ENCODE measurements around the gene GMCL1. TPM values are rescaled to one million over a fixed set of nuclear protein-coding genes. Genes with fewer than 3 reads are reported as not detected.
"Not testable (repeated sequence)": the region's sequence is repeated elsewhere in the genome, so short reads cannot be mapped to it uniquely, and the experiment has no call there.

Gene GMCL1
- total RNA-seq, 1 experiment from 2014 or later, result 12.7 TPM

DNA sequence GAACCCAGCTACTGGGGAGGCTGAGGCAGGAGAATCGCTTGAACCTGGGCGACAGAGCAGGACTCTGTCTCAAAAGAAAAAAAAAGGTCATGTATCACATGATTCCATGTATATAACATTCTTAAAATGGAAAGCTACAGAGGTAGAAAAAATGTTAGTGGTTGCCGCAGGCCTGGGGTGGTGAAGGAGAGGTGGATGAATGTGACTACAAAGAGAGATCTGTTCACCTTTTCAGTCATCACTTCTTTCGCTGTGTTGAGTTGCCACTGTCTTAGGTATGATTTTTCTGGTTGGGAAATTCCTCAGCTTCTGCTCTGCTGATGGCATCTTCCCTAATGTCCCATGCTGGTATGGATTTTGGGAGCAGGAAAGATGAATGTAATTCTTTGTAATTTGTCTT lies 59.0 kb downstream of the GMCL1 start:
- no peak for ATAC-seq
- no peak overlapping the region for H3K9ac ChIP-seq (ENCODE audit: low read length)
- no TSS peak for BruUV-seq (replicated peaks)
- H3K27ac ChIP-seq (ENCODE audit: low read length), result no peak overlapping the region
- TF ChIP-seq EZH2phosphoT487 (IDR thresholded peaks at IDR 0.05; ENCODE audit: borderline replicate concordance, low read length), result no peak
- TF ChIP-seq, protein P1, sequence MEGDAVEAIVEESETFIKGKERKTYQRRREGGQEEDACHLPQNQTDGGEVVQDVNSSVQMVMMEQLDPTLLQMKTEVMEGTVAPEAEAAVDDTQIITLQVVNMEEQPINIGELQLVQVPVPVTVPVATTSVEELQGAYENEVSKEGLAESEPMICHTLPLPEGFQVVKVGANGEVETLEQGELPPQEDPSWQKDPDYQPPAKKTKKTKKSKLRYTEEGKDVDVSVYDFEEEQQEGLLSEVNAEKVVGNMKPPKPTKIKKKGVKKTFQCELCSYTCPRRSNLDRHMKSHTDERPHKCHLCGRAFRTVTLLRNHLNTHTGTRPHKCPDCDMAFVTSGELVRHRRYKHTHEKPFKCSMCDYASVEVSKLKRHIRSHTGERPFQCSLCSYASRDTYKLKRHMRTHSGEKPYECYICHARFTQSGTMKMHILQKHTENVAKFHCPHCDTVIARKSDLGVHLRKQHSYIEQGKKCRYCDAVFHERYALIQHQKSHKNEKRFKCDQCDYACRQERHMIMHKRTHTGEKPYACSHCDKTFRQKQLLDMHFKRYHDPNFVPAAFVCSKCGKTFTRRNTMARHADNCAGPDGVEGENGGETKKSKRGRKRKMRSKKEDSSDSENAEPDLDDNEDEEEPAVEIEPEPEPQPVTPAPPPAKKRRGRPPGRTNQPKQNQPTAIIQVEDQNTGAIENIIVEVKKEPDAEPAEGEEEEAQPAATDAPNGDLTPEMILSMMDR (conservative IDR thresholded peaks at IDR 0.05; ENCODE audit: low read depth, low read length), result no peak
- TF ChIP-seq EZH2 (IDR thresholded peaks at IDR 0.05; ENCODE audit: low read length, unreplicated experiment), result no peak
- no peaks in the 10 kb centered on the region for H3K9me2 ChIP-seq (replicated peaks; ENCODE audit: low read length)
- no peaks in the 10 kb centered on the region for H3K27me3 ChIP-seq (ENCODE audit: low read length)
- H2AFZ ChIP-seq (ENCODE audit: low read length), result no peak overlapping the region
- H4K20me1 ChIP-seq (ENCODE audit: low read length), result no peaks in the 10 kb centered on the region
- ChIA-PET CTCF (interaction anchor here (0.5 kb wide), 1 partner anchor 10 kb away, joined by 3 read pairs; no protein-coding TSS in a partner anchor), POLR2A (ENCODE audit: unreplicated experiment) (no interaction called here)
- no peaks in the 10 kb centered on the region for H3K79me2 ChIP-seq (ENCODE audit: low read length)
- no peaks in the 10 kb centered on the region for H3K36me3 ChIP-seq (ENCODE audit: low read depth, low read length)
- H3K4me1 ChIP-seq (ENCODE audit: insufficient read depth, low read length), result peaks cover 3% of the 10 kb centered on the region
- no peak overlapping the region for H3K4me2 ChIP-seq (ENCODE audit: low read length)
- no peak overlapping the region for H3K4me3 ChIP-seq (ENCODE audit: low read length)
- H3K9me3 ChIP-seq (ENCODE audit: low read length), result no peaks in the 10 kb centered on the region
- H3F3A ChIP-seq (ENCODE audit: low read length, unreplicated experiment), result no peaks in the 10 kb centered on the region
- intact Hi-C loops (cut with micrococcal nuclease), result no loop called here
- no peak for DNase-seq

DNA sequence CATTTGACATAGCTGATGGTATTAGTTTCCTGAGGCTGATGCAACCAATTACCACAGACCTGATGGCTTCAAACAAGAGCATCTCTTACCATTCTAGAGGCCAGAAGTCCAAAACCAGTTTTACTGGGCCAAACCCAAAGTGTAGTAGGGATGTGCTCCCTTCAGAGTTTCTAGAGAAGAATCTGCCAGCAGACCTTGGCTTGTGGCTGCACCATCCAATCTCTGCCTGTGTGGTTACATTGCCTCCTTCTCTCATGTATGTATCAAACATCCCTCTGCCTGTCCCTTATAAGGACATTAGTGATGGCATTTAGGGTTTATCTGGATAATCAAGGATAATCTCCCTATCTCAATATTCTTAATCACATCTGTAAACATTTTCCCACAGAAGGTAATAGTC lies 59.8 kb downstream of the GMCL1 start:
- peaks cover 5% of the 10 kb centered on the region for H3K4me1 ChIP-seq (ENCODE audit: insufficient read depth, low read length)
- H3K9me3 ChIP-seq (ENCODE audit: low read length), result no peaks in the 10 kb centered on the region
- H3K9ac ChIP-seq (ENCODE audit: low read length), result no peak overlapping the region
- intact Hi-C loops (cut with micrococcal nuclease), result no loop called here
- ATAC-seq (no peak), DNase-seq (no peak)
- peaks cover 5% of the 10 kb centered on the region for H3K79me2 ChIP-seq (ENCODE audit: low read length)
- H3F3A ChIP-seq (ENCODE audit: low read length, unreplicated experiment), result no peaks in the 10 kb centered on the region
- CTCF ChIA-PET, result no interaction called here
- no peak overlapping the region for H3K27ac ChIP-seq (ENCODE audit: low read length)
- H3K27me3 ChIP-seq (ENCODE audit: low read length), result no peaks in the 10 kb centered on the region
- H3K4me2 ChIP-seq (ENCODE audit: low read length), result no peak overlapping the region
- no peaks in the 10 kb centered on the region for H3K36me3 ChIP-seq (ENCODE audit: low read depth, low read length)
- no peaks in the 10 kb centered on the region for H3K9me2 ChIP-seq (replicated peaks; ENCODE audit: low read length)
- no peak overlapping the region for H2AFZ ChIP-seq (ENCODE audit: low read length)
- no TSS peak for BruUV-seq (replicated peaks)
- POLR2A ChIA-PET (ENCODE audit: unreplicated experiment), result no interaction called here
- H3K4me3 ChIP-seq (ENCODE audit: low read length), result no peak overlapping the region
- no peaks in the 10 kb centered on the region for H4K20me1 ChIP-seq (ENCODE audit: low read length)
- TF ChIP-seq EZH2phosphoT487 (IDR thresholded peaks at IDR 0.05; ENCODE audit: borderline replicate concordance, low read length) (no peak), EZH2 (IDR thresholded peaks at IDR 0.05; ENCODE audit: low read length, unreplicated experiment) (no peak)
- TF ChIP-seq, protein P1 (conservative IDR thresholded peaks at IDR 0.05; ENCODE audit: low read depth, low read length), result no peak

DNA sequence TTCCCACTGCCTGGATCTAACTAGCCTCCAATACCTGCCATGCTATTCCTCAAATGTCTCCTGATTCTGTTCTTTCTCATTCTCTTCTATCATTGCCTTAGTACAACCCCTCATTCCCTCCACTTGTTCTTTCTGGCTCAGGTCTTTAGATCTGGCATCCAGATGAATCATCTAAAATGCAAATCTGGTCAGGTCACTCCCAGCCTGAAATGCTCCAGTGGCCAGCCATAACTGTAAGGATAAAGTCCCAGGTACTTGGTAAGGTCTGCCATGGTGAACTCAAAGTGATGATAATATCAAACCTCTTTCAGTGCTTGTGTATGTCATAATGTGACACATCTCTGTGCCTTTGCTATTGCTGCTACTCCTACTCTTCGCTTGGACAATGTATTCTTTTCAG lies 61.4 kb downstream of the GMCL1 start:
- CTCF ChIA-PET, result no interaction called here
- intact Hi-C loops (cut with micrococcal nuclease), result loop anchor here (5.0 kb wide), 2 partner anchors 49 to 149 kb away; partner anchors contain the start of gene ANXA4

DNA sequence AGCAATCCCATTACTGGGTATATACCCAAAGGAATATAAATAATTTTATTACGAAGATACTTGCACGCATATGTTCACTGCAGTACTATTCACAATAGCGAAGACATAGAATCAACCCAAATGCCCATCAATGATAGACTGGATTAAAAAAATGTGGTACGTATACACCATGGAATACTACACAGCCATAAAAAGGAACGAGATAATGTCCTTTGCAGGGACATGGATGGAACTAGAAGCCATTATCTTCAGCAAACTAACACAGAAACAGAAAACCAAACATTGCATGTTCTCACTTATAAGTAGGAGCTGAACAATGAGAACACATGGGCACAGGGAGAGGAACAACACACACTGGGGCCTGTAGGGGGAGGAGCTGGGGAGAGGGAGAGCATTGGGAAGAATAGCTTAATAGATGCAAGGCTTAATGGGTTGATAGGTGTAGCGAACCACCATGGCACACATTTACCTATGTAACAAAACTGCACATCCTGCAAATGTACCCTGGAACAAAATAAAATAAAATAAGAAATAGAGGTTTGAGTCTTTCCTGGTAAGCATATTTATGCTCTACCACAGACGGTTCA lies 63.5 kb downstream of the GMCL1 start:
- Histone ChIP-seq H3K4me3 (ENCODE audit: low read length) (peak overlapping the region; percentile 82), H3K9ac (ENCODE audit: low read length) (peak overlapping the region; percentile 89; the same call in 1 of the 2 replicates), H3K36me3 (ENCODE audit: low read depth, low read length) (peaks cover 20% of the 10 kb centered on the region), H3K4me2 (ENCODE audit: low read length) (peak overlapping the region; percentile 90), H3K79me2 (ENCODE audit: low read length) (peaks cover 35% of the 10 kb centered on the region), H2AFZ (ENCODE audit: low read length) (peak overlapping the region; percentile 100)
- intact Hi-C loops (cut with micrococcal nuclease), result loop anchor here (5.0 kb wide), 2 partner anchors 51 to 151 kb away; partner anchors contain the start of gene ANXA4
- H3F3A ChIP-seq (ENCODE audit: low read length, unreplicated experiment); H3K27ac ChIP-seq (ENCODE audit: low read length); H3K4me1 ChIP-seq (ENCODE audit: insufficient read depth, low read length); H3K9me3 ChIP-seq (ENCODE audit: low read length); H4K20me1 ChIP-seq (ENCODE audit: low read length); BruUV-seq (replicated peaks); H3K27me3 ChIP-seq (ENCODE audit: low read length); ATAC-seq; H3K9me2 ChIP-seq (replicated peaks; ENCODE audit: low read length): not testable (repeated sequence)
- POLR2A ChIA-PET (ENCODE audit: unreplicated experiment), result interaction anchor here (0.7 kb wide), 1 partner anchor 274 kb away, joined by 3 read pairs; no protein-coding TSS in a partner anchor
- peak; percentile 16 for DNase-seq
- CTCF ChIA-PET, result interaction anchor here (1.1 kb wide), 1 partner anchor 168 kb away, joined by 4 read pairs; no protein-coding TSS in a partner anchor

More for the DNA sequence above, 61.4 kb downstream of the GMCL1 start:
- no peaks in the 10 kb centered on the region for H3F3A ChIP-seq (ENCODE audit: low read length, unreplicated experiment)
- no peaks in the 10 kb centered on the region for H4K20me1 ChIP-seq (ENCODE audit: low read length)
- DNase-seq (peak; percentile 3), ATAC-seq (no peak)
- peaks cover 21% of the 10 kb centered on the region for H3K79me2 ChIP-seq (ENCODE audit: low read length)
- POLR2A ChIA-PET (ENCODE audit: unreplicated experiment), result no interaction called here
- no peak overlapping the region for H3K27ac ChIP-seq (ENCODE audit: low read length)
- no peaks in the 10 kb centered on the region for H3K9me2 ChIP-seq (replicated peaks; ENCODE audit: low read length)
- no peak overlapping the region for H3K4me3 ChIP-seq (ENCODE audit: low read length)
- H3K4me1 ChIP-seq (ENCODE audit: insufficient read depth, low read length), result peaks cover 5% of the 10 kb centered on the region
- H3K9me3 ChIP-seq (ENCODE audit: low read length), result no peaks in the 10 kb centered on the region
- no TSS peak for BruUV-seq (replicated peaks)
- H3K27me3 ChIP-seq (ENCODE audit: low read length), result no peaks in the 10 kb centered on the region
- no peak overlapping the region for H3K9ac ChIP-seq (ENCODE audit: low read length)
- TF ChIP-seq EZH2phosphoT487 (IDR thresholded peaks at IDR 0.05; ENCODE audit: borderline replicate concordance, low read length) (no peak), EZH2 (IDR thresholded peaks at IDR 0.05; ENCODE audit: low read length, unreplicated experiment) (no peak)
- TF ChIP-seq, protein P1 (conservative IDR thresholded peaks at IDR 0.05; ENCODE audit: low read depth, low read length), result no peak
- no peak overlapping the region for H2AFZ ChIP-seq (ENCODE audit: low read length)
- peaks cover 1% of the 10 kb centered on the region; the same call in 1 of the 2 replicates for H3K36me3 ChIP-seq (ENCODE audit: low read depth, low read length)
- H3K4me2 ChIP-seq (ENCODE audit: low read length), result no peak overlapping the region
